Measurements from ENCODE around the gene WDR62. TPM values are rescaled to one million over a fixed set of nuclear protein-coding genes. Genes with fewer than 3 reads are reported as not detected.
A peak's percentile ranks its signal among the peaks of the same experiment; 100 is the strongest.

Gene WDR62
- total RNA-seq, 3 donors from 2014 or later (not counting 1 experiment from before 2014, with no cell fraction given): 3.9 to 5.9 (median 4.8) TPM

DNA sequence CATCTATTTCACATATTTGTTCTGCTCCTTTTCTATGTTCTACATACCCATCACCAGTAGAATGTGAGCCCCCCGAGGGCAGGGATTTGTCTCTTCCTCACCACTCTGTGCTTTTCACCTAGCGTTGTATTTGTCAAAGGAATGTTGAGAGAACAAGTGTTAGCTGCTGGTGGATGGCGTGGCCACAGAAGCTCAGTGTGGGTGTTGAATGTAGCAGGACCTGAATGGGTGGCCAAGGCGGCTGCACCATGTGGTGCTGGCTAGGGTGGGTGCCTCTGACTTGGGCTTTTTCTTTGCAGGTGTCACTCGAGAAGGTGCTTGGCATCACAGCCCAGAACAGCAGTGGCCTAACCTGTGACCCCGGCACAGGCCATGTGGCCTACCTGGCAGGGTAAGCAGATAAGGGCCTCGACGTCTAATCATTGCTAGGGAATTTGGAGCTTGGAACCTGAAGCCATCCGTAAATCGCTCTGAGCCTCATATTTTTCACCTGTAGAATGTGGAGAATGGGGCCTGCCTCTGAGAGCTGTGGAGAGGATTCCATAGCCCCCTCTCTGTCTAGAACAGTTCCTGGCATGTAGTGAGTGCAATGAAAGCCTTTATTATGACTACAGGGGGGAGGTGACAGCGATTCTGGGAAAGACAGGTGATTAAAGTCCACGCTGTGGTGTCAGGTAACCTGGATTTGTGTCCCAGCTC is 3.9 kb downstream of the WDR62 start:
- Histone ChIP-seq H3K27me3 (ENCODE audit: control insufficient read depth, insufficient read depth, low read length) (no peaks in the 10 kb centered on the region), H3K36me3 (ENCODE audit: control insufficient read depth, insufficient read depth, low read length) (no peaks in the 10 kb centered on the region), H3K4me3 (ENCODE audit: low read length) (no peak overlapping the region), H3K4me1 (ENCODE audit: control insufficient read depth, insufficient read depth, low read length) (peaks cover 11% of the 10 kb centered on the region), H3K27ac (ENCODE audit: low read length) (no peak overlapping the region), H3K9me3 (ENCODE audit: control insufficient read depth, insufficient read depth, low read length) (no peaks in the 10 kb centered on the region)
- intact Hi-C loops (cut with micrococcal nuclease): no loop called here
- Mint-ChIP-seq H3K4me1 (peaks cover 12 to 20% of the 10 kb centered on the region in 2 donors), H3K4me3 (no peak overlapping the region), H3K27me3 (ENCODE audit: low read depth in 2 of 2) (no peaks in the 10 kb centered on the region), H3K9me3 (no peaks in the 10 kb centered on the region), H3K27ac (no peak overlapping the region), H3K36me3 (no peaks in the 10 kb centered on the region)
- TF ChIP-seq, protein P1, sequence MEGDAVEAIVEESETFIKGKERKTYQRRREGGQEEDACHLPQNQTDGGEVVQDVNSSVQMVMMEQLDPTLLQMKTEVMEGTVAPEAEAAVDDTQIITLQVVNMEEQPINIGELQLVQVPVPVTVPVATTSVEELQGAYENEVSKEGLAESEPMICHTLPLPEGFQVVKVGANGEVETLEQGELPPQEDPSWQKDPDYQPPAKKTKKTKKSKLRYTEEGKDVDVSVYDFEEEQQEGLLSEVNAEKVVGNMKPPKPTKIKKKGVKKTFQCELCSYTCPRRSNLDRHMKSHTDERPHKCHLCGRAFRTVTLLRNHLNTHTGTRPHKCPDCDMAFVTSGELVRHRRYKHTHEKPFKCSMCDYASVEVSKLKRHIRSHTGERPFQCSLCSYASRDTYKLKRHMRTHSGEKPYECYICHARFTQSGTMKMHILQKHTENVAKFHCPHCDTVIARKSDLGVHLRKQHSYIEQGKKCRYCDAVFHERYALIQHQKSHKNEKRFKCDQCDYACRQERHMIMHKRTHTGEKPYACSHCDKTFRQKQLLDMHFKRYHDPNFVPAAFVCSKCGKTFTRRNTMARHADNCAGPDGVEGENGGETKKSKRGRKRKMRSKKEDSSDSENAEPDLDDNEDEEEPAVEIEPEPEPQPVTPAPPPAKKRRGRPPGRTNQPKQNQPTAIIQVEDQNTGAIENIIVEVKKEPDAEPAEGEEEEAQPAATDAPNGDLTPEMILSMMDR (IDR thresholded peaks at IDR 0.05): no peak
- ATAC-seq (no peak), DNase-seq (no peak)
- WGBS (ENCODE audit: insufficient coverage): 94% methylated on average over 11 of the region's 12 CpGs

DNA sequence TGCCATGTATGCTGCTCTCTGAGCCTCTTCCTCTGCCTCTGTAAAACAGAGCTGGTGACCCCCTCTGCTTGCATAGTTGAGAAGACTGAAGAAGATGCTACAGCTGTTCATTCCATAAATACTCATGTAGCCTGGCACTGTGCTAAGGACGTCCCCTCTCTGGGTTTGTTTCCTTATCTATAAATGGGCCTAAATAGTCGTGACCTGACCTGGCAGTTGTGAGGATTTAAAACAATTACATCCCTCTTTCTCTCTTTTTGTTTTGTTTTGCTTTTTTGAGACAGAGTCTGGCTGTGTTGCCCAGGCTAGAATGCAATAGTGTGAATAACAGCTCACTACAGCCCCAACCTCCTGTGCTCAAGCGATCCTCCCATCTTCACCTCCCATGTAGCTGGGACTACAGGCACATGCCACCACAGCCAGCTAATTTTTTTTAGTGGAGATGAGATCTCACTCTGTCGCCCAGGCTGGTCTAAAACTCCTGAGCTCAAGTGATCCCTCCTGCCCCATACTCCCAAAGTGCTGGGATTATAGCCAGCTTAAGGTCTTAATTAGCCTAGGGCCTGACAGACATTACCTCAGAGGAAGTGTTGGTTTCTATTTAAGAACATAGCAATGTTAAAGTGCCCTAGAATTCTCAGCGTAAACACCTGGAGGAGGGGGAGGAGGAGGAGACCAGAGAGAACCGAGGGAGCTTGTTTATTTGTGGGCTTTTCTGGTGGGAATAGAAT is 4.6 kb downstream of the WDR62 start:
- 97% methylated on average over 4 of the region's 6 CpGs for WGBS (ENCODE audit: insufficient coverage)
- Mint-ChIP-seq H3K27ac (no peak overlapping the region), H3K4me1 (peaks cover 7 to 12% of the 10 kb centered on the region in 2 donors), H3K4me3 (no peak overlapping the region), H3K27me3 (ENCODE audit: low read depth in 2 of 2) (no peaks in the 10 kb centered on the region), H3K36me3 (no peaks in the 10 kb centered on the region), H3K9me3 (no peaks in the 10 kb centered on the region)
- no peak overlapping the region for H3K4me3 ChIP-seq (ENCODE audit: low read length)
- intact Hi-C loops (cut with micrococcal nuclease): no loop called here
- TF ChIP-seq, protein P1 (IDR thresholded peaks at IDR 0.05): no peak
- ATAC-seq (no peak), DNase-seq (no peak)
- H3K36me3 ChIP-seq (ENCODE audit: control insufficient read depth, insufficient read depth, low read length): no peaks in the 10 kb centered on the region
- H3K4me1 ChIP-seq (ENCODE audit: control insufficient read depth, insufficient read depth, low read length): peaks cover 9% of the 10 kb centered on the region
- H3K9me3 ChIP-seq (ENCODE audit: control insufficient read depth, insufficient read depth, low read length): no peaks in the 10 kb centered on the region
- no peak overlapping the region for H3K27ac ChIP-seq (ENCODE audit: low read length)
- no peaks in the 10 kb centered on the region for H3K27me3 ChIP-seq (ENCODE audit: control insufficient read depth, insufficient read depth, low read length)

DNA sequence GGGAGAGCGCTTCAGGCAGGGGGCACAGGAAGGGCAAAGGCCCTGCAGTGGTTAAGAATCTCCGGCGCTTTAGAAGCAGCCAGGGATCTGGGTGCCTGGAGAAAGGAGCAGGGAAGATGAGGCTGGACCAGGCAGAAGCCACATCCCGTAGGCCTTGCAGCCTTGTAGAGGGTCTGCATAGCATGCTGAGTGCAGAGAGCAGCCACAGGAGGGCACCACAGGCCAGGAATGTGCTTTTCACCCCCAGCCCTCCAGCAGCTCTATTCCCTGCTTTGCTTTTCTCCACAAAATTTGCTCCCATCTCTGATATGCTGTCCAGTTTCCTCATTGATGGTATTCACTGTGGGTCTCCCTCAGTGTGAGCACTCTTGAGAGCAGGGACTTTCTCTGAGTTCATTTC is 5.7 kb downstream of the WDR62 start:
- Histone ChIP-seq H3K4me3 (ENCODE audit: low read length) (no peak overlapping the region), H3K36me3 (ENCODE audit: control insufficient read depth, insufficient read depth, low read length) (no peaks in the 10 kb centered on the region), H3K27me3 (ENCODE audit: control insufficient read depth, insufficient read depth, low read length) (no peaks in the 10 kb centered on the region), H3K27ac (ENCODE audit: low read length) (no peak overlapping the region), H3K4me1 (ENCODE audit: control insufficient read depth, insufficient read depth, low read length) (peaks cover 2% of the 10 kb centered on the region), H3K9me3 (ENCODE audit: control insufficient read depth, insufficient read depth, low read length) (no peaks in the 10 kb centered on the region)
- ATAC-seq (peak in 1 of 3 donors; percentile 46), DNase-seq (peak in 1 of 2 donors; percentile 48)
- no peak overlapping the region for H3K27ac Mint-ChIP-seq
- intact Hi-C loops (cut with micrococcal nuclease): no loop called here
- no peak overlapping the region for H3K4me3 Mint-ChIP-seq
- TF ChIP-seq, protein P1 (IDR thresholded peaks at IDR 0.05): no peak
- no peaks in the 10 kb centered on the region for H3K36me3 Mint-ChIP-seq
- H3K27me3 Mint-ChIP-seq (ENCODE audit: low read depth in 2 of 2): no peaks in the 10 kb centered on the region
- WGBS (ENCODE audit: insufficient coverage): 94% methylated on average over 4 of the region's 4 CpGs
- no peaks in the 10 kb centered on the region for H3K9me3 Mint-ChIP-seq
- H3K4me1 Mint-ChIP-seq: peaks cover 3 to 7% of the 10 kb centered on the region in 2 donors

Measured in natural killer cell (primary cell).